Measurements from ENCODE around the gene AXIN2.

AXIN2 gene

DNA sequence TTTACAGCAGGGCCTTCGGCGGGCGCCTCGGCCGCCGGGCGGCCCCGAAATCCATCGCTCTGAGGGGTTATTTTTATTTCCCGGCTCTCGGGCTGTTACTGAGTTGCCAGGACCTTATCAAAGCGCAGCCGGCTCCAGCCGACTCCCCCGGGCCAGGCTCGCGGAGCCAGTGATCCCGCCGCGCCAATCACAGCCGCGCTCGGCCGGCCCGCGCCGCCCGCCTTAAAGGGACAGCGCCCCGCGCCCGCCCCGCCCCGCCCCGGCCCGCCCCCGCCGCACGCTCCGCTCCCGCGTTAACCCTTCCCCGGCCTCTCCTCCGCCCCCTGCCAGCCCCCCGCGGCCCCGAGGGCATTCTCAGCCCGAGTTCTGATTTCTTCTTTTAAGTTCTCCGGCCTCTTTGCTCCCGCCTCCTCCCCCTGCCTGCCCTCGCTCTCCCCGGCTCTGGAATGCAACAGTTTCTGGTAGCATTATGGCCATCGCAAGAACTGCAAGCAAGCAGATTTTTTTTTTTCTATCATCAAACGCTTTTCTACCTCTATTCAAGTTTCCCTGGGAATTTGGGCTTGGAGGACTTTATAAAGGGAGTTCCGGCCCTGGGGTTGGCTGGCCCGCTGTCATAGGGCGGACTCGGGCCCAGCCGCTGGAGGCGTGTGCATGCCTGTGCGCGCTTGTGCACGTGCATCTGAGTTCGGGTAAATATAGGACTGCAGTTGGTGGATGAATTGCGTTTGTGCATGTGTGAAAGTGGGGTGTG is at the start of gene AXIN2:
TSS of gene AXIN2 (minus strand) at position 197 of the 754 bp plus-strand sequence. CDS start 3,028 bp downstream, outside the sequence.
- in situ Hi-C loops (cut with MboI; ENCODE audit: low sequenced_read_pairs) = no loop called here

- in situ Hi-C loops (cut with MboI; ENCODE audit: low sequenced_read_pairs) = no loop called here
Observed at GRCh38 chr17:65609749-65610148, 48.3 kb upstream of the AXIN2 start.

DNA sequence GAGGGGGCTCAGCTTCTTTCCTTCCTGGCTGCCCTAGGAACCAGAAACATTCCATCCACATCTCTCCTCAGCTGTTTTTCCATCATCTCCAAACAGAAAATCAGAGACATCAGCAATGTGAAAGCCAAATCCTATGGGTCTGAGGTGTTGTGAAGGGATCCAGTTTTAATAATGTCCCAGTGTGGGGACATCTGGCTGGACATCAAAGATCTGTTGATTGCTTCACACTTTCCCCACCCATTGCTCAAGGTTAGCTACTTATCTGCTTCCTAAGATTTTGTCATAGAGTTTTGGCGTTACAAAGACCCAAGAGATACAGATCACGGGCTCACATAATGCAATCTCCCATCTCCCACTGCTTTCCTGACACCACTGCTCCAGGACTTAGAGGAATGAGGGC is 47.8 kb upstream of the AXIN2 start:
- in situ Hi-C loops (cut with MboI; ENCODE audit: low sequenced_read_pairs) = no loop called here

DNA sequence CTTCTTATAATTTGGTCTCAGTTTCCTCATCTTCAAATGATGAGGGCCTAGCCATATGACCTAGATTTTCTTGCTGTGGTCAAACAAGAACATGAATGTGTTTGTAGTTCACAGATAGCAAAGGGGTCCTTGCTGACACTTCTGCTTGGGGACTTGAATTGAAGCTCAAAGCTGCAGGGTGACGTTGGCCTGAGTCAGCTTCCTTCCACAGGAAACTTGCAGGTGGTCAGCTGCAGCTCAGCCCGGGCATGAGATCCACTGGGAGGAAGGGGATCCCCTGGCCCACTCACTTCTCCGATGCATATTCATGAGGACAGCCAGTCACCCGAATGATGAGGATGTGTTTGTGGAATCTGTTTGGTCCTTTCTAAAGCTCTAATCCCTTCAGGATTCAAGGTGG is 42.6 kb upstream of the AXIN2 start:
- in situ Hi-C loops (cut with MboI; ENCODE audit: low sequenced_read_pairs) = no loop called here

- in situ Hi-C loops (cut with MboI; ENCODE audit: low sequenced_read_pairs) = no loop called here
Observed at GRCh38 chr17:65601881-65602280, 40.4 kb upstream of the AXIN2 start.

- in situ Hi-C loops (cut with MboI; ENCODE audit: low sequenced_read_pairs) = no loop called here
Observed at GRCh38 chr17:65601145-65601544, 39.7 kb upstream of the AXIN2 start.

- in situ Hi-C loops (cut with MboI; ENCODE audit: low sequenced_read_pairs) = no loop called here
Observed at GRCh38 chr17:65600518-65600917, 39.1 kb upstream of the AXIN2 start.

- in situ Hi-C loops (cut with MboI; ENCODE audit: low sequenced_read_pairs) = no loop called here
Observed at GRCh38 chr17:65599650-65600049, 38.2 kb upstream of the AXIN2 start.

DNA sequence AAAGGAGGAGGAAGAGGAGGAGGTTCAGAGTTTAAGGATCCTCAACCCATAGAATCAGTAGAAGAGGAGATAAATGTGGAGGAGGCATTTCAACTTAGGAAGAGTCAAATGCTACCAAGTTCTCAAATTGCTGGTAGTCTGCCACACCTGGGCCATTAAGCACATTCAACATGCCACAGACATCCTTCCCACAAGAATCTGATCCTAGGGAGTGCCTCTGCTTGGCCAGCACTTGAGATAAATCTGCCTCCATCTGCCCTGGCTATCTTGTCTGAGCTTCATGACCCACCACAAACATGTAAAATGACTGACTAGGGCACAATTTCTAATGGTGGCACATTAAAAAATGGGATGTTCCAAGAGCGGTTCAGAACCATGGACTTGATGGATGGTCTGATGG is 37.3 kb upstream of the AXIN2 start:
- in situ Hi-C loops (cut with MboI; ENCODE audit: low sequenced_read_pairs) = no loop called here

GRCh38 chr17:65595071-65595656 is 33.7 kb upstream of the AXIN2 start:
- in situ Hi-C loops (cut with MboI; ENCODE audit: low sequenced_read_pairs) = no loop called here

DNA sequence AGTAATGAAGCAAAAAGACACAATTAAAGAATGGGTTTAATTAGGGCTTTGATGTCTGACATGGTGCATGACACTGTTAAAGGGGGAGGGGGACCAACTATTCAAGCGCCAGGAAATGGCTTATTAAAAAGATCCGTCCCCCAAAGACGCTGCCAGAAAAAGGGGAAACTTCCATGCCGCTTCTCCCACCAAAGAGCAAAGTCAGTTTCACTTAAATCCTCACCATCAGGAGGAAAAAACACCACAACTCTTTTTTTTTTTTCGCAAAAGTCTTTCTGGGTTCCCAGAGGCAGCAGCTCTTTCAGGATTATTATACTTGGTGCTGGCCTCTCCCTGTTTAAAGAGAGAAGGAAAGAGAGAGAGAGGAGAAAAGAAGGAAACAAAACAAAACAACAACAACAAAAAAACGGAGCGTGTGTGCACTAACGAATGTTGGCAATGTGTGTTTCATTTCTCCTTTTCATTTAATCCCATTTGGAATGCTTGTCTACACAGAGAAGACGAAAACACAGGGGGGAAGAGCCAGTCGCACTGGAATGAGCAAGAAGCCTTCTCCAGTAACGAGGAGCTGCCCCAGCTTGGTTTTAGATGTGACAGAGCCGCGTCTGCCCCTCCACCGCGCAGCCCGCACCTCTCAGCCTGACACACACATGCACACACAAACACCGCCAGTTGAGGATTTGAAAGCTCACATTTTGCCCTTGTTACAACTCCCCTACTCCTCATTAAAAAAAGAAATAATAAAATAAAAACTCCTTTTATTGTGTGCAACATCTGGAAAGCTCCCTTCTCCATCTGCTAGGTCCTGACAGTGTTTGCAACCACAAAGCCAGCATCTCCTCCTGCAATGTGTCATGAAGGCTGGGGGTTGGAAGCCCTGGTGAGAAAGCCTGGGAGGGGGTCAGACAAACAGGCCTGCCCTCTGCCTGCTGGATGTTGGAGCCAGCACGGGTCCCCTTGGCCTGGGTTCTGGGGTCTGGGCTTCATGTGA is 32.7 kb upstream of the AXIN2 start:
- in situ Hi-C loops (cut with MboI; ENCODE audit: low sequenced_read_pairs) = no loop called here

GRCh38 chr17:65593092-65593854 is 31.8 kb upstream of the AXIN2 start:
- in situ Hi-C loops (cut with MboI; ENCODE audit: low sequenced_read_pairs) = no loop called here

DNA sequence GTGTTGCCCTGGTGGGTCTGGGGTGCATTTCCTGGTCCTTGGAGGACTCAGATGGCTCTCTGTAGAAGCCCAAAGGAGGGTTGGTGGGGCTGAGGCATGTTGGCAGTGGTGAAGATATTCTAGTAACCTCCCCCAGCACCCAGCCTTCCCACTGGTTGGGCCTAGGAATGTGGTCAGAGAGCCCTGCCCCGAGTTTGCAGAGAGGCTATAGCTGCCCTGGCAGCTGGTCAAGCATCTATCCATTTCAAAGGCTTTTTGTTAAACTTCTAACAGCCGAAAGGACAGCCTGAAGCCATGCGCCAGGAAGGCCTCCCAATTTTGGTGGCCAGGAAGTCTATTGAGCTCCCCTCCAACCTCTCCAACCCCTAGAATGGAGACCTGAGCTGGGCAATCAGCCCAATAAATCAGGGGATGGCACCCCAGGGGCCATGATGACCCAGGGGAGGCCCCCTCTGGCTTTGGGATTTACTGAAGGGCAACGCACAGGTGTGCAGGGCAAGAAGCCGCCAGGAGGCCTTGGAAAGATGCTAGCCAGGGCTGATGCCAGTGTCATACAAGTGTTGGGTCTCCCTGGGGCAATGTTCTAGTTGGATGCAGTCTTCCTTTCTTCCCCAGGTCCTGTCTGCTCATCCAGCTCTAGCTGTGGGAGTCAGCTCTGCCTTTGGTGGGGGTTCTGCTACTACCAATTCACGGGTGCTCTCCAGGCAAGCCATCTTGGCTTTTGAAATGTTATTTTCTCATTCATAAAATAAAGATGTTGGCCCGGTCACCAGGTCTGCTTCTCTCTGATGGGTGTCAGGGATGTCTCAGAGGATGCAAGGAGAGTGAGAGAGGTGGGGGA is 30.9 kb upstream of the AXIN2 start:
- in situ Hi-C loops (cut with MboI; ENCODE audit: low sequenced_read_pairs) = no loop called here

DNA sequence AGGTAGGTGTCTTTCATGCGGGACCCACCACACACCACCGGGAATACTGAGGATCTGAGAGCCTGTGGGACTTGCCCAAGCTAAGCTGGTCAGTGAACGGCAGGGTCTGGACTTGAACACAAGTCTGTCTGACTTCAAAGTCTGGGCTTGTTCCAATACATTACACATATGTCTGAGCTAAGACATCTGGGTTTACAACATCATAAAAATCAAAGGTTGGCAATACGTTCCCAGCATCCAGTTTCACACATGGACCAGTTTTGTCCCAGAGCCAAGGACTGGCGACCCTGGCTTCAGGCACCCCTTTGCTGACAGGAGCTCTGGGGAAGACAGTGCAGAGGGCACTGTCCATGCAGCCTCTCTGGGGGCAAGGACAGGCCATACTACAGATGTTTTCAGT is 27.9 kb upstream of the AXIN2 start:
- in situ Hi-C loops (cut with MboI; ENCODE audit: low sequenced_read_pairs) = no loop called here

DNA sequence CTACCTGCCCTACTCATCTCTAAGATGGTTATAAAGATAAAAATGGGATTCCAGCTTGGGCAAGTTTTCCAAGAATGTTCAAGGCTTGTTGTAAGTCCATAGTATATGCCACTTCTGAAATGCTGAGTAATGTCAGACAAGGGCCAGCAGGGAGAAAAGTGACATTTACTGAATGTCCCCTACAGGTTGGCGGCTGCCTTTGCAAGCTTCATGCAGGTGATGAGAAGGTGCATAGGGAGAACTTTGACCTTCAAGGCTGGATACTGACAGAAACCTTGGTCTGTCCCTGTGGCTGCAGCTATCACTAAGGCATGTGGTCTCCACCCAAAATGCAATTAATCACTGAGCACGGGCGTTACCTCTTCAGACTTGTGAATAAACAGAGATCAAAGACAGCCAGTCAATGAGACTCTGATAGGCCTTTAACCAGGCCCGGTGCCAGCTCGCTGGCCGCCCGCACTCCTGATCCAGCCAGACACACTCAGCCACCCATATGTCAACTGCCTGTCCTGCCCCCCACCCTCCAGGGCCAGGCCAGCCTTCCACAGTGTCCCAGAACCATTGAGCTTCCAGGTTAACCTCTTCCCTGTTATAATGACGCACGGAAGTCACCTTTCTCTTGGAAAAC is 26.8 kb upstream of the AXIN2 start:
- in situ Hi-C loops (cut with MboI; ENCODE audit: low sequenced_read_pairs) = no loop called here

GRCh38 chr17:65587534-65588180 is 26.2 kb upstream of the AXIN2 start:
- in situ Hi-C loops (cut with MboI; ENCODE audit: low sequenced_read_pairs) = no loop called here

DNA sequence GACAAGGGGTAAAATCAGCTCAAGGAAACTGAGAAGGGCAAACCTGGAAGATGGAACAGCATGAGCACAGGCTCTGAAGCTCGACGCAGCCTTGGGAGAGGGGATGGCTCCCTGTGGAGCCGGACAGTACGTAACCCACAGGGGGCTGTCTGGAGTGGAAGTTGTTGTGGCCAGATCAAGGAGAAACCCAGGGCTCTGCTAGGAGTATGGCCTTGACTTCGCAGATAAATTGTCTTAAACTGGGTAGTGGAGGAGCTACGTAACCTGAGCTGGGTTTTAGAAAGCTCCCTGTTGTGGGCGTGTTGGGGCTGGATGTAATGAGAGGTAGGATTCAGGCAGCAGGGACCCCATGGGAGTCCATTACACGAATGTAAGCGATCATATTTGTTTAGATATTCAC is 25.5 kb upstream of the AXIN2 start:
- in situ Hi-C loops (cut with MboI; ENCODE audit: low sequenced_read_pairs) = no loop called here

GRCh38 chr17:65584604-65585521 is 23.4 kb upstream of the AXIN2 start:
- in situ Hi-C loops (cut with MboI; ENCODE audit: low sequenced_read_pairs) = no loop called here

Measured in HL-60/S4 treated with retinoic acid at 250 ng/mL for 4 days and 3 days (cell line).